Mesothelial cell of epicardium (in vitro differentiated cells): Measurements from ENCODE around the gene CLIP2. TPM values are rescaled to one million over a fixed set of nuclear protein-coding genes. Genes with fewer than 3 reads are reported as not detected.
"Not testable (repeated sequence)": the region's sequence is repeated elsewhere in the genome, so short reads cannot be mapped to it uniquely, and the experiment has no call there.

Experiments used
- DNase-seq, 2 experiments: peaks; one replicate each; pipeline ENCODE4 v3.0.0; 2021; ENCODE audit warnings: low spot score in 2 of 2; ENCODE audit not compliant: unreplicated experiment in 2 of 2
- H3K27ac Mint-ChIP-seq: 2 replicates; pipeline ENCODE4 v1.8.0; 2021; ENCODE audit warnings: mixed read lengths
- H3K27me3 Mint-ChIP-seq: 2 replicates; pipeline ENCODE4 v1.8.0; 2021; ENCODE audit warnings: low read depth, mixed read lengths
- H3K36me3 Mint-ChIP-seq: 2 replicates; pipeline ENCODE4 v1.8.0; 2021; ENCODE audit warnings: mixed read lengths
- H3K4me1 Mint-ChIP-seq: 2 replicates; pipeline ENCODE4 v1.8.0; 2021; ENCODE audit warnings: mixed read lengths
- H3K4me3 Mint-ChIP-seq: 2 replicates; pipeline ENCODE4 v1.8.0; 2021; ENCODE audit warnings: mild to moderate bottlenecking, moderate library complexity, mixed read lengths
- H3K9me3 Mint-ChIP-seq: 2 replicates; pipeline ENCODE4 v1.8.0; 2021; ENCODE audit warnings: mixed read lengths
- total RNA-seq: library from RNA; stranded (reverse); gene quantifications from 3 replicates; pipeline ENCODE4 v1.2.1, GENCODE V29; 2021
- TF ChIP-seq, protein P1 (sequence below): fragments of 200-600 bp; sonication (generic); IDR thresholded peaks from one replicate; pipeline ENCODE4 v1.5.0; 2021; ENCODE audit warnings: antibody characterized with exemption; ENCODE audit not compliant: unreplicated experiment

CLIP2 gene
- total RNA-seq, 1 donor from 2014 or later: 40.2 TPM

GRCh38 chr7:74337926-74338325 lies 48.7 kb downstream of the CLIP2 start:
- no peak for DNase-seq
- Mint-ChIP-seq H3K27me3 (no peaks in the 10 kb centered on the region), H3K9me3 (no peaks in the 10 kb centered on the region), H3K36me3 (peaks cover 15% of the 10 kb centered on the region), H3K4me1 (no peaks in the 10 kb centered on the region), H3K4me3 (no peak overlapping the region), H3K27ac (no peak overlapping the region)
- TF ChIP-seq, protein P1, sequence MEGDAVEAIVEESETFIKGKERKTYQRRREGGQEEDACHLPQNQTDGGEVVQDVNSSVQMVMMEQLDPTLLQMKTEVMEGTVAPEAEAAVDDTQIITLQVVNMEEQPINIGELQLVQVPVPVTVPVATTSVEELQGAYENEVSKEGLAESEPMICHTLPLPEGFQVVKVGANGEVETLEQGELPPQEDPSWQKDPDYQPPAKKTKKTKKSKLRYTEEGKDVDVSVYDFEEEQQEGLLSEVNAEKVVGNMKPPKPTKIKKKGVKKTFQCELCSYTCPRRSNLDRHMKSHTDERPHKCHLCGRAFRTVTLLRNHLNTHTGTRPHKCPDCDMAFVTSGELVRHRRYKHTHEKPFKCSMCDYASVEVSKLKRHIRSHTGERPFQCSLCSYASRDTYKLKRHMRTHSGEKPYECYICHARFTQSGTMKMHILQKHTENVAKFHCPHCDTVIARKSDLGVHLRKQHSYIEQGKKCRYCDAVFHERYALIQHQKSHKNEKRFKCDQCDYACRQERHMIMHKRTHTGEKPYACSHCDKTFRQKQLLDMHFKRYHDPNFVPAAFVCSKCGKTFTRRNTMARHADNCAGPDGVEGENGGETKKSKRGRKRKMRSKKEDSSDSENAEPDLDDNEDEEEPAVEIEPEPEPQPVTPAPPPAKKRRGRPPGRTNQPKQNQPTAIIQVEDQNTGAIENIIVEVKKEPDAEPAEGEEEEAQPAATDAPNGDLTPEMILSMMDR: no peak

DNA sequence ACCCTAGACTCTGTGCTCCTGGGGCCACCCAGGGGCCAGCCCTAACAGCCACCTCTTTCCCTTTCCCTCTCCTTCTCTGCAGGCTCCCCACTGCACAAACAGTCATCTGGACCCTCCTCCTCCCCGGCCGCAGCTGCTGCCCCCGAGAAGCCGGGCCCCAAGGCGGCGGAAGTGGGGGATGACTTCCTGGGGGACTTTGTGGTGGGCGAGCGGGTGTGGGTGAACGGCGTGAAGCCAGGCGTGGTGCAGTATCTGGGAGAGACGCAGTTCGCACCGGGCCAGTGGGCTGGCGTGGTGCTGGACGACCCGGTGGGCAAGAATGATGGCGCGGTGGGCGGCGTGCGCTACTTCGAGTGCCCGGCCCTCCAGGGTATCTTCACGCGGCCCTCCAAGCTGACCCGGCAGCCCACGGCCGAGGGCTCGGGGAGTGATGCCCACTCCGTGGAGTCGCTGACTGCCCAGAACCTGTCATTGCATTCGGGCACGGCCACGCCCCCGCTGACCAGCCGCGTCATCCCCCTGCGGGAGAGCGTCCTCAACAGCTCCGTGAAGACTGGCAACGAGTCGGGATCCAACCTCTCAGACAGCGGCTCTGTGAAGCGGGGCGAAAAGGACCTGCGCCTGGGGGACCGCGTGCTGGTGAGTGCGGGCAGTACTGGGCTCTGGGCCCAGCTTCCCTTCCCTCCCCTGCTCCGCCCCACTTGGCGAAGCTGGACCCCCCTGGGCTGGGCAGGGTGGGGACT lies 49.3 kb downstream of the CLIP2 start:
- DNase-seq: no peak
- H3K36me3 Mint-ChIP-seq: peaks cover 18% of the 10 kb centered on the region
- no peak overlapping the region for H3K4me3 Mint-ChIP-seq
- H3K27me3 Mint-ChIP-seq: no peaks in the 10 kb centered on the region
- no peaks in the 10 kb centered on the region for H3K4me1 Mint-ChIP-seq
- TF ChIP-seq, protein P1: no peak
- H3K9me3 Mint-ChIP-seq: no peaks in the 10 kb centered on the region
- no peak overlapping the region for H3K27ac Mint-ChIP-seq

DNA sequence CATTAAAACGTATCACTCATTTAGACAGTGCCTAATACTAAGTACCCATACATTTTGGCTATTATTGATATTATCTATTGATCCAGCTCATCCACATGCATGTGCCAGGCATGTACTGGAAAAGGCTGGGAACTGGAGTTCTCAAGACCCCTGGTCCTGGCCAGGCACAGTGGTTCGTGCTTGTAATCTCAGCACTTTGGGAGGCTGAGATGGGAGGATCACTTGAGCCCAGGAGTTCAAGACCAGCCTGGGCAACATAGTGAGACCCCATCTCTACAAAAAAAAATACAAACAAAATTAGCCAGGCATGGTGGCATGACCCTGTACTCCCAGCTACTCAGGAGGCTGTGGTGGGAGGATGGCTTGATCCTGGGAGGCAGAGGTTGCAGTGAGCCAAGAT lies 50.4 kb downstream of the CLIP2 start:
- not testable (repeated sequence) for H3K4me3 Mint-ChIP-seq, H3K27ac Mint-ChIP-seq, H3K9me3 Mint-ChIP-seq, H3K27me3 Mint-ChIP-seq, H3K4me1 Mint-ChIP-seq, DNase-seq
- H3K36me3 Mint-ChIP-seq: peaks cover 16% of the 10 kb centered on the region

DNA sequence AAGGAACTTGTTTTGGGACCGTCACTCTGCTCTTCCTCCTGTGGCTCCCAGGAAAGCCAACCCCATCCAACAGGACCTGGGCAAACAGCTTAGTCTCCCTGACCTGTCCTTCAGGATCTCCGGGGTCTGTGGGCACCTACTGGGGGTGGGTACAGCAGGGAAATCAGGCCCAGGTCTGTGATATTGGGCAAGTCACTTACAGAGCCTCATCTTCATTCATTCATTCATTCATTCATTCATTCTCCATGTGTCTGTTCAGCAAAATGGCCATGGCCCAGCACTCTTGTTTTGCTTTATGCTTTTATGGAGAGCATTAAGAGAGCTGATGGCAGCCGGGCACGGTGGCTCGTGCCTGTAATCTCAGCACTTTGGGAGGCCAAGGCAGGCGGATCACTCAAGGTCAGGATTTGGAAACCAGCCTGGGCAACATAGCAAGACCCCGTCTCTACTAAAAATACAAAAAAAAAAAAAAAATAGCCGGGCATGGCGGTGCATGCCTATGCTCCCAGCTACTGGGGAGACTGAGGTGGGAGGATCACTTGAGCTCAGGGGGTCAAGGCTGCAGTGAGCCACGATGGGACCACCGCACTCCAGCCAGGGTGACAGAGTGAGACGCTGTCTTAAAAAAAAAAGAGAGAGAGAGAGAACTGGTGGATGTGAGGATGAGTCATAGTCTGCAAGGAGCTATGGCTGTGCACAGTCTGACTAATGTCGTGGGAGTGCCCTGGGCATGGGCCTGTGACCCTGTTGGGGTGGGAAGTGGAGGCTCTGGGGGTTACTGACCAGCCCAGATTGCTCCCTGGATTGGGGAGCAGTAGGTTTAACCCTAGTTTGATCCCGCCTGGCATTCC lies 54.3 kb downstream of the CLIP2 start:
- DNase-seq: no peak
- no peak overlapping the region for H3K4me3 Mint-ChIP-seq
- no peaks in the 10 kb centered on the region for H3K9me3 Mint-ChIP-seq
- H3K27ac Mint-ChIP-seq: no peak overlapping the region
- H3K36me3 Mint-ChIP-seq: peaks cover 21% of the 10 kb centered on the region
- no peaks in the 10 kb centered on the region for H3K4me1 Mint-ChIP-seq
- H3K27me3 Mint-ChIP-seq: no peaks in the 10 kb centered on the region
- TF ChIP-seq, protein P1: no peak

DNA sequence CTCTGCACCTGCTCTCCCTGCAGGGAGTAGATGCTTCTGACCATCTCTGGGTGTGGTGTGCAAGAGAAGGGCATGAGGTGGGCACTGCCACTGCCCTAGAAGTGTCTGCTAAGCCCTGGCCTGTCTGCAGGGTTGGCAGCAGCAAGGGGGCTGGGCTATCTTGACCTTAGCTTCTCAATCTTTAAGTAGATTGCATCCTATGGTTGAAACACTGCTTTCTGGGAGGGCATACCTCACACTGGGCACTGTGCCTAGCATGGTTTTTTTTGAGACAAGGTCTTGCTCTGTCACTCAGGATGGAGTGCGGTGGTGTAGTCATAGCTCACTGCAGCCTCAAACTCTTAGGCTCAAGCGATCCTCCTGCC lies 54.9 kb downstream of the CLIP2 start:
- no peak overlapping the region for H3K27ac Mint-ChIP-seq
- no peak for DNase-seq
- no peaks in the 10 kb centered on the region for H3K9me3 Mint-ChIP-seq
- TF ChIP-seq, protein P1: no peak
- H3K36me3 Mint-ChIP-seq: peaks cover 21% of the 10 kb centered on the region
- no peaks in the 10 kb centered on the region for H3K27me3 Mint-ChIP-seq
- H3K4me3 Mint-ChIP-seq: no peak overlapping the region
- no peaks in the 10 kb centered on the region for H3K4me1 Mint-ChIP-seq

DNA sequence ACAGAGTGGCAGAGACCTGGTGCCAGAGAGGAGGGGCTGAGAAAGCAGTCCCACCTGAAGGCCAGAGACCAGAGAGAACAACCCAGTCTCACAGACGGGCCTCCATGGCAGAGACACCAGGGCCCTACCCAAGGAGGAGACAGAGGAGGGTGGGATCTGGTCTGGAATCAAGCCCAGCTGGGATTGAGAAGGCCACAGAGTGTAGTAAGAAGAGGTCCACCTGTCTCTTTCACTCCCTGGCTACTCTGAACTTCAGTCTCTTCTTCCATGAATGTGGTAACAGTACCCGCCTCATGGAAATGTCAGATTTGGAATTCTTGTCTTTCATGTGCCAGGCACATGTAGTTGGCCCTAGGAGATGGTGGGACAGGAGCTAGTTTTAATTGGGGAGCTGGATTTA lies 55.6 kb downstream of the CLIP2 start:
- DNase-seq: no peak
- no peaks in the 10 kb centered on the region for H3K4me1 Mint-ChIP-seq
- no peaks in the 10 kb centered on the region for H3K9me3 Mint-ChIP-seq
- TF ChIP-seq, protein P1: no peak
- peaks cover 21% of the 10 kb centered on the region for H3K36me3 Mint-ChIP-seq
- H3K27ac Mint-ChIP-seq: peak overlapping the region; percentile 69
- H3K27me3 Mint-ChIP-seq: no peaks in the 10 kb centered on the region
- no peak overlapping the region for H3K4me3 Mint-ChIP-seq
